ENCODE data around the gene CAPN15. TPM values are rescaled to one million over a fixed set of nuclear protein-coding genes. Genes with fewer than 3 reads are reported as not detected.

The CAPN15 gene
- total RNA-seq, 1 donor from 2014 or later: 103 TPM

DNA sequence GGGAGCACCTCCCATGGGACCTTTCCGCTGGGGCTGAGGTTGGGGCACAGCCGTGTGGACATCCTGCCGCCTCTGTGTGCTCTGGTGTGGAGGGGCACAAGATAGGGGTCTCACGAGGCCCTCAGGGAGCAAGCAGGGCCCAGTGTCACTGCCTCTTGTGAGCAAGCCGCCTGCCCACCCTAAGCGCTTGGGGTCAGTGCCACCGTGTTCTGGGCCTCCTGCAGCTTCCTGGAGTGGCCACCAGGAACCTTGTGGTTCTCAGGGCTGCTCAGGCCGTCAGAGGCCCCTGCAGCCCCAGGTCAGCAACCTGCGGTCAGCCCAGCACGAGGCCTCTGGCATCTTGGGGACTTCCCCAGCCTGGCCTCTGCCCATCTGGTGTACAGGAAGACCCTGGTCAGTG is 13.6 kb upstream of the CAPN15 start:
- Mint-ChIP-seq H3K27ac (no peak overlapping the region), H3K27me3 (ENCODE audit: low read depth) (no peaks in the 10 kb centered on the region)
- DNase-seq (ENCODE audit: low spot score): no peak

DNA sequence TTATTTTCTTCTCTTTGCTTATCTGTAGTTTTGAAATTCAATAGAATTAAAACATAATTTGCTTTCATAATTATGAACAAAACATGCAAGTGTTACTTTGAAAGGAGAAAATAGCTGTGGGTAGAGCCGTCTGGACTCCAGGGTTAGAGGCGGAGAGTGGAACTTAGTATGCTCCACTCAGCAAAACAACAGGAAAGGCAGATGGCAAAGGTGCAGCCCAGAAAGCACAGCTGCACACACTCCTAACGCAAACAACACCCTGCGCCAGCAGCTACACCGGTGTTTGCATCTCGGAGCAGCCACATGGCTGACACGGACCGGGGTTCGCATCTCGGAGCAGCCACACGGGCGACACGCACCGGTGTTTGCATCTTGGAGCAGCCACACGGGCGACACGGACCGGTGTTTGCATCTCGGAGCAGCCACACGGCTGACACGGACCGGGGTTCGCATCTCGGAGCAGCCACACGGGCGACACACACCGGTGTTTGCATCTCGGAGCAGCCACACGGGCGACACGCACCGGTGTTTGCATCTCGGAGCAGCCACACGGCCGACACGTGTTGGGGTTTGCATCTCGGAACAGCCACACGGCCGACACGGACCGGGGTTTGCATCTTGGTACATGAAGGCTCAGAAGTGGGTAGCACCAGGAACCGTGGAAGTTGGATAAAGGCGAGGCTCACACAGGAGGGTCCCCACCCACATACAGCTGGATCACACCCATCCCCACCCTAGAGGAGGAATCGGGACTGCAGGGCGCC is 12.2 kb upstream of the CAPN15 start:
- H3K27me3 Mint-ChIP-seq (ENCODE audit: low read depth): no peaks in the 10 kb centered on the region
- no peak overlapping the region for H3K4me3 Mint-ChIP-seq (ENCODE audit: low read depth)
- H3K27ac Mint-ChIP-seq: no peak overlapping the region
- no peaks in the 10 kb centered on the region for H3K4me1 Mint-ChIP-seq (ENCODE audit: low read depth)
- no peaks in the 10 kb centered on the region for H3K9me3 Mint-ChIP-seq
- peaks cover 8% of the 10 kb centered on the region for H3K36me3 Mint-ChIP-seq (ENCODE audit: low read depth)
- intact Hi-C loops (cut with micrococcal nuclease): no loop called here
- DNase-seq (ENCODE audit: low spot score): no peak

More for the DNA sequence above, 13.6 kb upstream of the CAPN15 start:
- Mint-ChIP-seq H3K4me3 (ENCODE audit: low read depth) (no peak overlapping the region), H3K36me3 (ENCODE audit: low read depth) (peaks cover 6% of the 10 kb centered on the region), H3K4me1 (ENCODE audit: low read depth) (no peaks in the 10 kb centered on the region), H3K9me3 (no peaks in the 10 kb centered on the region)
- intact Hi-C loops (cut with micrococcal nuclease): no loop called here

DNA sequence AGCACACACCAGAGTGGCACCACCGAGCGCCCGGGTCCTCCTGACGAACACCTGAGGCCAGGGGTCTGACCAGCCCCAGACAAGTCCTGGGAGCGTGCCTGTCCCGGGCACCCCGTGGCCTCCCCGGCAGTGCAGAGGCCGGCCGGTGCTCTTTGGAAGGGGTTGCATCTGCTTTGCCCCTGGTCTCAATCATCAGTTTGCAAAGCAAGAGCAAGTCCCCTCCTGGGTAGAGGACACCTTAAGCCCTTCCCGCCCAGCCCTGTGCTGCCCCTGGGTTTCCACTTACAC is 11.6 kb upstream of the CAPN15 start:
- intact Hi-C loops (cut with micrococcal nuclease): no loop called here

DNA sequence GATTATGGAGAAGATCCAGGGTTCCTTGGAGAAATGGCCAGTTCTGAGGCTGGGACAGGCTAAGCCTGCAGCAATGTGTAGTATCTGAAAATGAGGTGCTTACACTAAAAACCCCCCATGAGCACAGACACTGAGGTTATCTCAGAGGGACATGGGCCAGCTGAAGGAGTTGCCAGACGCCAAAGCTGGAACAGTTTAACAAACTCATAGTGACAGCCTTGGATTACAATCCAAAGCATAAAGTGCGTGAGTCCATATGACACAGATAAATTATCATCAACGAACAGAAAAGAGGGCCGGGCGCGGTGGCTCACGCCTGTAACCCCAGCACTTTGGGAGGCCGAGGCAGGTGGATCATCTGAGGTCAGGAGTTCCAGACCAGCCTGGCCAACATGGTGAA is 11.2 kb upstream of the CAPN15 start:
- intact Hi-C loops (cut with micrococcal nuclease): no loop called here
- Mint-ChIP-seq H3K36me3 (ENCODE audit: low read depth) (peaks cover 8% of the 10 kb centered on the region), H3K4me1 (ENCODE audit: low read depth) (no peaks in the 10 kb centered on the region), H3K27me3 (ENCODE audit: low read depth) (no peaks in the 10 kb centered on the region), H3K4me3 (ENCODE audit: low read depth) (no peak overlapping the region), H3K27ac (no peak overlapping the region), H3K9me3 (no peaks in the 10 kb centered on the region)
- DNase-seq (ENCODE audit: low spot score): no peak

More for the DNA sequence above, 11.6 kb upstream of the CAPN15 start:
- H3K27ac Mint-ChIP-seq: no peak overlapping the region
- no peaks in the 10 kb centered on the region for H3K27me3 Mint-ChIP-seq (ENCODE audit: low read depth)
- H3K4me3 Mint-ChIP-seq (ENCODE audit: low read depth): no peak overlapping the region
- H3K36me3 Mint-ChIP-seq (ENCODE audit: low read depth): peaks cover 8% of the 10 kb centered on the region
- H3K9me3 Mint-ChIP-seq: no peaks in the 10 kb centered on the region
- no peaks in the 10 kb centered on the region for H3K4me1 Mint-ChIP-seq (ENCODE audit: low read depth)
- DNase-seq (ENCODE audit: low spot score): no peak

DNA sequence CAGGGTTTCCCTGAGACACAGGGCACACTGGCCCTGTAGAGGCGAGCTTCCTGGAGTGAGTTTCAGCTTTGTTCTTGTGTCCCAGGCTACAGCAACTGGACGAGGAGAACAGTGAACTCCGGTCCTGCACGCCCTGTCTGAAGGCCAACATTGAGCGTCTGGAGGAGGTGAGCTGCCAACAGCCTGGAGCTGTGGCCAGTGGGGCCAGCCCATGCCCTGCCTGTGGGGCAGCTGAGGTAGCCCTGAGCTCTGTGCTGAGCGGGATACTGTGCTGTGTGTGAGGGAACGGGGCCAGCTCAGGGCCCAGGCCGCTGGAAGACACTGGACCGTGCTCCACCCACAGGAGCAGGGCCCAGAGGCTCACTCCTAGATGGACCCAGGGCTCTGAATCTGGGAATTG is 8.7 kb upstream of the CAPN15 start:
- Mint-ChIP-seq H3K27me3 (ENCODE audit: low read depth) (no peaks in the 10 kb centered on the region), H3K36me3 (ENCODE audit: low read depth) (peaks cover 13% of the 10 kb centered on the region), H3K4me1 (ENCODE audit: low read depth) (no peaks in the 10 kb centered on the region), H3K27ac (no peak overlapping the region), H3K9me3 (no peaks in the 10 kb centered on the region), H3K4me3 (ENCODE audit: low read depth) (no peak overlapping the region)
- no peak for DNase-seq (ENCODE audit: low spot score)
- intact Hi-C loops (cut with micrococcal nuclease): no loop called here

DNA sequence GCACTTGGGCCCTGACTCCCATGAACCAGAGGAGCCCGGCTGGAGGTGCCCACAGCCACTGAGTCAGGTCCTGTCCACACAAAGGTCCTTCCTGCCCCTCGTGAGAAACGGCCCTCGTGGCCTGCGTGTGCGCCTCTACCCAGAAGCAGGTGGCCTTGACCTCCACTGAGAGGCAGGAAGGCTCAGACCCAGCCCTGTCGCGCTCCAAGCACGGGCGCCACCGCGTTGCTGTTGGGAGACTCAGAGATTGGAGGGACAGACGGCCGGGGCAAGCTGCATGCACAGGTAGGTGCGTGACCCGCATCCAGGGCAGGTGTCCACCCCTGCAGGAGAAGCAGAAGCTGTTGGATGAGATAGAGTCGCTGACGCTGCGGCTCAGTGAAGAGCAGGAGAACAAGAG is 8.1 kb upstream of the CAPN15 start:
- peaks cover 13% of the 10 kb centered on the region for H3K36me3 Mint-ChIP-seq (ENCODE audit: low read depth)
- no peak overlapping the region for H3K4me3 Mint-ChIP-seq (ENCODE audit: low read depth)
- no peaks in the 10 kb centered on the region for H3K27me3 Mint-ChIP-seq (ENCODE audit: low read depth)
- peaks cover 3% of the 10 kb centered on the region for H3K4me1 Mint-ChIP-seq (ENCODE audit: low read depth)
- intact Hi-C loops (cut with micrococcal nuclease): no loop called here
- H3K27ac Mint-ChIP-seq: no peak overlapping the region
- H3K9me3 Mint-ChIP-seq: no peaks in the 10 kb centered on the region
- DNase-seq (ENCODE audit: low spot score): no peak

DNA sequence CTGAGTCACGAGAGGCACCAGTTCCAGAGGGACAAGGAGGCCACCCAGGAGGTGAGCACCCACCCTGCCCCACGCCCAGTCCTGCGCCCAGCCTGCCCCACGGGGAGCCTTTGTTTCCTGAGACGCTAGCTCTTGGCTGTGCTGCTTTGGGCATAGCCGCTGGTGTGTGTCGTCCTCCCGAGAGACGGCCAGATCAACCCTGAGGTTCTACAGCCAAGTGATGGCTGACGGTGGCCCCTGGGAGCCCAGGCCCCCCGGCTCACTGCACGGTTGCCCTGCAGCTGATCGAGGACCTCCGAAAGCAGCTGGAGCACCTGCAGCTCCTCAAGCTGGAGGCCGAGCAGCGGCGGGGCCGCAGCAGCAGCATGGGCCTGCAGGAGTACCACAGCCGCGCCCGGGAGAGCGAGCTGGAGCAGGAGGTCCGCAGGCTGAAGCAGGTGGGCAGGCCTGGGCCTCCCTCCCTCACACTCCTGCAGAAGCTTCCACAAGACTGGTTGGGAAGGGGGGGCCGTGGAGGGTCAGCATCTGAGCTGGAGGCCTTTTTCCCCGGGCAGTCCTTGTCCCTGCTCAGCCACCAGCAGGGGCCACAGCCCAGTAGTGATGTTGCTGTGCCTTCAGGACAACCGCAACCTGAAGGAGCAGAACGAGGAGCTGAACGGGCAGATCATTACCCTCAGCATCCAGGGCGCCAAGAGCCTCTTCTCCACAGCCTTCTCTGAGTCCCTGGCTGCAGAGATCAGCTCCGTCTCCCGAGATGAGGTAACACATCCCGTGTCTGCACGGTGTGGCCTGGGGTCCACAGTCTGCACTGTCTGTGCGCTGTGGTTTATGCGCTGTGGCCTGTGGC is 7.4 kb upstream of the CAPN15 start:
- intact Hi-C loops (cut with micrococcal nuclease): loop anchor here (10.0 kb wide), 1 partner anchor 125 kb away; the partner anchor contains the start of gene NME4
- Mint-ChIP-seq H3K9me3 (no peaks in the 10 kb centered on the region), H3K4me3 (ENCODE audit: low read depth) (no peak overlapping the region), H3K27ac (no peak overlapping the region), H3K36me3 (ENCODE audit: low read depth) (peaks cover 9% of the 10 kb centered on the region), H3K27me3 (ENCODE audit: low read depth) (no peaks in the 10 kb centered on the region), H3K4me1 (ENCODE audit: low read depth) (peaks cover 4% of the 10 kb centered on the region)
- DNase-seq (ENCODE audit: low spot score): no peak

DNA sequence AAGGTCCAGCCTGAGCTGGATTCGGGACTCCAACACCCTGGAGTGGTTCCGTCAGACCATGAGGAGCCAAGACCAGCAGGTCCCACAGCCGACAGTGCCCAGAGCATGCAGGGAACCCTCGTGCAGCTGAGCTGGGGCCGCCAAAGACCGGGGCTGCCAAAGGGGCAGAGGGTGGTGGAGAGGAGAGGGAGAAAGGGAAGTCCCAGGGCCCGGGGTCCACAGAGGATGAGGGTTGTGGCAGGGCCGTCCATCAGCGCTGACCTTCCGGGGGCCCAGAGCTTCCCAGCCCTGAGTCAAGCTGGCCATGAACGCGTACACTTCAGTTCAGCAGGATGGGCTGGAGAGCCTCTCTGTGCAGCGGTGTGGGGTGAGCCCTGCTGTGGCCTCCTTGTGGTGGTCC is 6.7 kb upstream of the CAPN15 start:
- Mint-ChIP-seq H3K9me3 (no peaks in the 10 kb centered on the region), H3K4me1 (ENCODE audit: low read depth) (peaks cover 11% of the 10 kb centered on the region)
- intact Hi-C loops (cut with micrococcal nuclease): loop anchor here (10.0 kb wide), 1 partner anchor 126 kb away; the partner anchor contains the start of gene NME4

DNA sequence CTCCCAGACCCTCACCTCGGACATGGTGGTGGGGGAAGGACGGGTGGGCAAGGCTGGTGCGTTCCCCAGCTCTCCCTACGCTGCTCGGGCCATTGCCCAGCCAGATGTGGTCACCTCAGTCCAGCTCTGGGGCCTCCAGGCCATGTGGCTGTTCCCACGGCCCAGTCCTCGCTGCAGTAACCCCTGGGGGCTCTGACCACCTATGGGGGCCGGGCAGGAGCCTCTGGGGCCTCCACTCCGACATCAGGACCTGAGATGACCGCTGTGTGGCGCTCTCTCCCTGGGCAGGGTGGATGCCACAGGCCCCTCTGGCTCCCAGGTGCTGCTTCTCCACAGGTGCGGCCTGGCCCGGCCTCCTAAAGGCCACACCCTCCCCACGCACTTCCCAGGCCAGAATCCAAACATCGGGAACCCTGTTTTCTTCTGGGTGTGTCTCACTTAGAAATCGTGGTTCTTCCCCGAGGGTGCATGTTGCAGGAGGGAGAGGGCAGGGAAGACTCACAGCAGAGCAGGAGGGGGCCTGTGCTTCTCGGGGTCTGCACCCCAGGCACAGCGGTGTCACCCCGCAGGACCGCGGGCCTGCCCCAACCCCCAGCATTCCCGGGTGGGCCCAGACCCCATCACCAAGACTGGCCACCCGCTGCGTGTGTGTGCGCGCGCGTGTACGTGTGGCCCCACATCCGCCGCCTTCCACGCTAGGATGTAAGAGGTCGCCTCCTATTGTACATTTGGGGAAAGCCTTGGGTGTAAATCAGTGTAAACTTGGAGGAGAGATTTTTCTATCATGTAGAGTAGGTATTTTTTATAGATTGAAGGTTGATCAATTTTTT is 5.9 kb upstream of the CAPN15 start:
- Mint-ChIP-seq H3K27me3 (ENCODE audit: low read depth) (no peaks in the 10 kb centered on the region), H3K36me3 (ENCODE audit: low read depth) (peaks cover 14% of the 10 kb centered on the region)
- intact Hi-C loops (cut with micrococcal nuclease): loop anchor here (10.0 kb wide), 1 partner anchor 127 kb away; the partner anchor contains the start of gene NME4

More for the DNA sequence above, 6.7 kb upstream of the CAPN15 start:
- Mint-ChIP-seq H3K27ac (no peak overlapping the region), H3K27me3 (ENCODE audit: low read depth) (no peaks in the 10 kb centered on the region), H3K36me3 (ENCODE audit: low read depth) (peaks cover 13% of the 10 kb centered on the region), H3K4me3 (ENCODE audit: low read depth) (no peak overlapping the region)
- DNase-seq (ENCODE audit: low spot score): no peak

DNA sequence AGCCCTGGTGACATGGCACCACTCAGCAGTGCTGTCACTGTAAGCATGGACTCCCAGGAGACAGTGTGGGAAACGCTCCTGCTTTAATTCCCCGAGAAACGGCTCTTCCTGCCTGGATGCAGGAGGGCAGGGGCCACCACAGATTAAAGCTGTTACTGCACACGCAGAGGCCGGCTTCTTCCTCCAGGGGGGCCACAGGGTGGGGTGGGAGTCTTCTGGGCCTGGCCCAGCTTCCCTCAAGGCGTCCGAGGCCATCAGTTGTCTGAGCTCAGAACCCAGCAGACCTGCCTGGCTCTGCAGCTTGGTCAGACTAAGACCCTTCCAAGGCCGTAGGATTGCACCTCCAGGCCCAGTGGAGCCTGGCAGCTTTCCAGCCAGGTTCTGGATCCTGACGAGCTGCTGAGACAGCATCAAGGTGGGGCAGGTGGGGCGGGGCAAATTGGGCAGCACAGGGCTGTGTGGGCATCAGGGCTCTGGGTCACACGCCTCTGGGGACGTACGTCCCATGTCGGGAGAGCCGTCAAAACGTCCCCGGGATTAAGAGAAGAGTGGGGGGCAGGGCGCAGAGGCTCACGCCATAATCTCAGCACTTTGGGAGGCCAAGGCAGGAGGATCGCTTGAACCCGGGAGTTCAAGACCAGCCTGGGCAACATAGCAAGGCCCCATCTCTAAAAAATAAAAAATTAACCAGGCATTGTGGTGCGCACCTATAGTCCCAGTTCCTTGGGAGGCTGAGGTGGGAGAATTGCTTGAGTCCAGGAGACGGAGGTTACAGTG is 5.0 kb upstream of the CAPN15 start:
- intact Hi-C loops (cut with micrococcal nuclease): loop anchor here (10.0 kb wide), 1 partner anchor 128 kb away; the partner anchor contains the start of gene NME4
- Mint-ChIP-seq H3K27ac (no peak overlapping the region), H3K36me3 (ENCODE audit: low read depth) (peaks cover 14% of the 10 kb centered on the region), H3K4me1 (ENCODE audit: low read depth) (peaks cover 12% of the 10 kb centered on the region), H3K27me3 (ENCODE audit: low read depth) (no peaks in the 10 kb centered on the region), H3K9me3 (no peaks in the 10 kb centered on the region), H3K4me3 (ENCODE audit: low read depth) (no peak overlapping the region)
- DNase-seq (ENCODE audit: low spot score): no peak

More for the DNA sequence above, 5.9 kb upstream of the CAPN15 start:
- Mint-ChIP-seq H3K9me3 (no peaks in the 10 kb centered on the region), H3K27ac (no peak overlapping the region), H3K4me1 (ENCODE audit: low read depth) (peaks cover 12% of the 10 kb centered on the region), H3K4me3 (ENCODE audit: low read depth) (no peak overlapping the region)
- DNase-seq (ENCODE audit: low spot score): no peak

DNA sequence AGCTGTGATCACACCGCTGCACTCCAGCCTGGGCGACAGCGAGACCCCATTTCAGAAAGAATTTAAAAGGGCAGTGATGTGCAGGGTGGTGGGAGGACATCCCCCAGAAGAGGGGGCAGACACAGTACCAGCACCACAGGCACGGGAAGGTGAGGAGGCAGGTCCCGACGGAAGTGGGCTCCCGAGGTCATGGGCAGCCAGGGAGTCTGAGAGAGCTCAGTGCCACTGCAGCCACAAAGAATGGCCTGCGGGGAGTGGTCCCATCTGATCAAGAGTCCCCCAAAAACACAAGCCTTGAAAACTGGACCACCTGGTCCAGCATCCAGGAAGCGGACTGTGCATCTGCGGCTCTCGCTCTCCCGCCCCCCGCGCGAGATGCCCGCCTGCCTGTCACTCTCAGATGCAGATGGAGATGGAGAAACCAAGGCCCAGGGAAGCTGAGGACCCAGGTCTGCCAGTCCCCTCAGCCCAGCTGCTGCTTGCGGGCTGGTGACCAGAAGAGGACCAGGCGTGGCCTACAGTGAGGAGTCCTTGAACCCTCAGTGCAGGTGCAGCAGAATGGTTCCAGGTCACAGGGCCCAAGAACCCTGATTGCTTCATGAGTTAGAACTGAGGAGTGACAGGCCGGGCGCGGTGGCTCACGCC is 4.3 kb upstream of the CAPN15 start:
- no peaks in the 10 kb centered on the region for H3K27me3 Mint-ChIP-seq (ENCODE audit: low read depth)
- no peak for DNase-seq (ENCODE audit: low spot score)
- H3K4me3 Mint-ChIP-seq (ENCODE audit: low read depth): no peak overlapping the region
- H3K9me3 Mint-ChIP-seq: no peaks in the 10 kb centered on the region
- no peak overlapping the region for H3K27ac Mint-ChIP-seq
- intact Hi-C loops (cut with micrococcal nuclease): loop anchor here (10.0 kb wide), 1 partner anchor 128 kb away; the partner anchor contains the start of gene NME4
- peaks cover 14% of the 10 kb centered on the region for H3K36me3 Mint-ChIP-seq (ENCODE audit: low read depth)
- H3K4me1 Mint-ChIP-seq (ENCODE audit: low read depth): peaks cover 12% of the 10 kb centered on the region

All from activated T-helper 2 cell treated with anti-CD3 and anti-CD28 coated beads, Interferon-gamma antibody, Interleukin-2, Interleukin-4, amounts not matched to agents 10 μg/mL and 5 μg/mL and 100 μg/mL, durations not matched to agents 14 hours and 24 hours and 36 hours (primary cell).